ENCODE results near the gene TAS2R19.
"Not testable (repeated sequence)": the region's sequence is repeated elsewhere in the genome, so short reads cannot be mapped to it uniquely, and the experiment has no call there.

Gene TAS2R19, protein sequence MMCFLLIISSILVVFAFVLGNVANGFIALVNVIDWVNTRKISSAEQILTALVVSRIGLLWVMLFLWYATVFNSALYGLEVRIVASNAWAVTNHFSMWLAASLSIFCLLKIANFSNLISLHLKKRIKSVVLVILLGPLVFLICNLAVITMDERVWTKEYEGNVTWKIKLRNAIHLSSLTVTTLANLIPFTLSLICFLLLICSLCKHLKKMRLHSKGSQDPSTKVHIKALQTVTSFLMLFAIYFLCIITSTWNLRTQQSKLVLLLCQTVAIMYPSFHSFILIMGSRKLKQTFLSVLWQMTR

DNA sequence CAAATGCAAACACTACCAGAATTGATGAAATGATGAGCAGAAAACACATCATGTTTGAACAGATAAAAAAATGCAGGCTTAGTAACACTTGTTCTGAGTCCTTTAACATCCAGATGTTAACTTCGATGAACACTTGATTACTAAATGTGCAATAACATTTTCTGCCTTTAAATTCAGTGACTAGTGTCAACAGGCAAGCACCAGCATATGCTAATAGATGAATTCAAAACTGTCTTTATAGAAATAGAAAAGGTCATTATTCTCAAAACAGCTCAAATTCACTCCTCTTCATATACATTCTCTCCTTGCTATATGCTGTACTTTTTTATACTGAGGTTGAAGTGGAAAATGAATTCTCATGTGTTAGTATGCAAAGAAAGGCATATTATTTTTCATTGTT is at the start of gene TAS2R19:
TSS of gene TAS2R19 (minus strand) at position 101 of the 400 bp plus-strand sequence. CDS start at position 52, 49 bp downstream.
- TF ChIP-seq, protein P1, sequence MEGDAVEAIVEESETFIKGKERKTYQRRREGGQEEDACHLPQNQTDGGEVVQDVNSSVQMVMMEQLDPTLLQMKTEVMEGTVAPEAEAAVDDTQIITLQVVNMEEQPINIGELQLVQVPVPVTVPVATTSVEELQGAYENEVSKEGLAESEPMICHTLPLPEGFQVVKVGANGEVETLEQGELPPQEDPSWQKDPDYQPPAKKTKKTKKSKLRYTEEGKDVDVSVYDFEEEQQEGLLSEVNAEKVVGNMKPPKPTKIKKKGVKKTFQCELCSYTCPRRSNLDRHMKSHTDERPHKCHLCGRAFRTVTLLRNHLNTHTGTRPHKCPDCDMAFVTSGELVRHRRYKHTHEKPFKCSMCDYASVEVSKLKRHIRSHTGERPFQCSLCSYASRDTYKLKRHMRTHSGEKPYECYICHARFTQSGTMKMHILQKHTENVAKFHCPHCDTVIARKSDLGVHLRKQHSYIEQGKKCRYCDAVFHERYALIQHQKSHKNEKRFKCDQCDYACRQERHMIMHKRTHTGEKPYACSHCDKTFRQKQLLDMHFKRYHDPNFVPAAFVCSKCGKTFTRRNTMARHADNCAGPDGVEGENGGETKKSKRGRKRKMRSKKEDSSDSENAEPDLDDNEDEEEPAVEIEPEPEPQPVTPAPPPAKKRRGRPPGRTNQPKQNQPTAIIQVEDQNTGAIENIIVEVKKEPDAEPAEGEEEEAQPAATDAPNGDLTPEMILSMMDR (IDR thresholded peaks at IDR 0.05; ENCODE audit: unreplicated experiment in 3 of 3) = no peak
- no peaks in the 10 kb centered on the region for H3K27me3 Mint-ChIP-seq (ENCODE audit: low read depth)
- H3K4me1 Mint-ChIP-seq = no peaks in the 10 kb centered on the region
- peaks cover 48% of the 10 kb centered on the region for H3K36me3 Mint-ChIP-seq (ENCODE audit: low read depth)
- no peak within 1 kb of the TSS for H3K4me3 Mint-ChIP-seq
- peaks cover 13% of the 10 kb centered on the region for H3K9me3 Mint-ChIP-seq
- no peak within 1 kb of the TSS for H3K27ac Mint-ChIP-seq

DNA sequence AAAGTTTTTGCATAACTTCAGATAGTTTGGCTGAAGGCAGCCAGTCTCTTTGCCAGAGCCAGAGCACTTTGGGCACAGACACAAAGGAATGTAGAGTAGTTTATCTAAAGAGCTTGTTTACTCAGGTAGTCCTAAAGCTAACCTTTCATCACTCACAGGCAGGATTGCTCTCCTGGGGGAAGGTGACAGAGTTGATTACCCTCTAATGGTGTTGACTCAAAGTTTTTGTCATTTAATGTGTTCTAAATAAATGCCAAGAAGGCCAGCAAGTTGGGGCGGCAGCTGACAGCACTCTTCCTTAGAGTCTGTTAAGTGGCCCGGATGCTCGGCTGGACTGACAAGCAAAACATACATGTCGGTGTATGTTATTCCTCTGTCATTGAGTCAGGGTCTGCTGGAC is 49.0 kb upstream of the TAS2R19 start:
- Mint-ChIP-seq H3K27me3 (ENCODE audit: low read depth) (no peaks in the 10 kb centered on the region), H3K9me3 (no peaks in the 10 kb centered on the region), H3K4me3 (no peak overlapping the region), H3K4me1 (no peaks in the 10 kb centered on the region), H3K27ac (no peak overlapping the region), H3K36me3 (ENCODE audit: low read depth) (peaks cover 27% of the 10 kb centered on the region)
- TF ChIP-seq, protein P1 (IDR thresholded peaks at IDR 0.05; ENCODE audit: unreplicated experiment in 3 of 3) = no peak

DNA sequence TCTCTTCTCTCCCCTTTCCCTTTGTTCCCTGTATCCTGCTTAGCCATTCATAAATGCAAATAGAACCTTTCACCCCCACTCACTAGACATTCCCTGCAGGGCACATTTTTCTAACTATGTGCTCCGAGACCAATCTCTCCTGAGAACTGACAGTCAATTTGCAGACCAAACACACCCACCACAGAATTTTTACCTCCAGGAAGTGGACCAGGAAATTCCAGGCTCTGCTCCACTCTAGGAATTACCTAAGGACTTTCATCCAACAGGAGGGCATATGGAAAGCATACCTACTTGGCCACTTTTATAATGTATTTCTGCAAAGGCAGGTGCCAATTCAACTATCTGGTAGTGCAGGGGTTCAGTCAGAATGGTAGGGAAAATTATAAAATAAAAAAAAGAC is 48.6 kb upstream of the TAS2R19 start:
- TF ChIP-seq, protein P1 (IDR thresholded peaks at IDR 0.05; ENCODE audit: unreplicated experiment in 3 of 3) = no peak
- Mint-ChIP-seq H3K4me1 (no peaks in the 10 kb centered on the region), H3K4me3 (no peak overlapping the region), H3K9me3 (no peaks in the 10 kb centered on the region), H3K27ac (no peak overlapping the region), H3K36me3 (ENCODE audit: low read depth) (peaks cover 28% of the 10 kb centered on the region), H3K27me3 (ENCODE audit: low read depth) (no peaks in the 10 kb centered on the region)

DNA sequence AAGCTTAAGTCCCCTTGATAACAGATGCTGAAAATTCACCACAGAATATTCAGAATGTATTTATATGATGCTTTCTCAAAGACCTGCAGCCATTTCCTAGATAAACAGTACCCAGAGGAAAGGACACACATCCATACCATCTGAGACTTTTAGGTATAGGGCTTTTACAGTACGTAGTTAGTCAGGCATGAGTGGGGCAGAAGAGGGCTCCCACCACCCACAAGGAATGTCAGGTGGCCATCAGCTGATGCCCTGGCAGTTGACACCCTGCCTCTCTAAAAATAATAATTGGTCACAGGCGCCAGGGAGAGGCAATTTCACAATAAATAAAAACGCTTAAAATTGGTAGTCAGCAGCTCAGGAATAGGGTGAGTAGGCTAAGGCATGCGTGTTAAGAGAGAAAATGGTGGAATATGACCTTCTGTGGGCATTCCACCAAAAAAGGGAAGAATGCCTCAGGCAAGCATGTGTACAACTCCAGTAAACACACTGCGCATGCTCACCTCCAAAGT is 47.5 kb upstream of the TAS2R19 start:
- Mint-ChIP-seq H3K36me3 (ENCODE audit: low read depth) (peaks cover 35% of the 10 kb centered on the region), H3K27ac (no peak overlapping the region), H3K4me1 (no peaks in the 10 kb centered on the region), H3K27me3 (ENCODE audit: low read depth) (no peaks in the 10 kb centered on the region), H3K9me3 (no peaks in the 10 kb centered on the region), H3K4me3 (no peak overlapping the region)
- TF ChIP-seq, protein P1 (IDR thresholded peaks at IDR 0.05; ENCODE audit: unreplicated experiment in 3 of 3) = no peak

DNA sequence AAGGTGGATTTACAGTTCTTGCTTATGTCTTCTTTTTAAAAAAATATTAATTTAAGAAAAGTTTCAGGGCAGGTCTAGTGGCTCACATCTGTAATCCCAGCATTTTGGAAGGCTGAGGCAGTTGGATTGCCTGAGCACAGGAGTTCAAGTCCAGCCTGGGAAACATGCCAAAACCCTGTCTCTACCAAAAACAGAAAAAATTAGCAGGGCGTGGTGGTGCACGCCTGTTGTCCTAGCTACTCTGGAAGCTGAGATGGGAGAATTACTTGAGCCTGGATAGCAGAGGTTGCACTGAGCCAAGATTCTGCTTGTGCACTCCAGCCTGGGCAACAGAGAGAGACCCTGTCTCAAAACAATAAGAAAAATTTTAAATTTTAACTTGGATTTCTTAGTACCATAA is 45.1 kb upstream of the TAS2R19 start:
- Mint-ChIP-seq H3K27me3 (ENCODE audit: low read depth) (no peaks in the 10 kb centered on the region), H3K9me3 (no peaks in the 10 kb centered on the region), H3K36me3 (ENCODE audit: low read depth) (peaks cover 39% of the 10 kb centered on the region), H3K27ac (no peak overlapping the region), H3K4me3 (no peak overlapping the region), H3K4me1 (no peaks in the 10 kb centered on the region)
- TF ChIP-seq, protein P1 (IDR thresholded peaks at IDR 0.05; ENCODE audit: unreplicated experiment in 3 of 3) = no peak

DNA sequence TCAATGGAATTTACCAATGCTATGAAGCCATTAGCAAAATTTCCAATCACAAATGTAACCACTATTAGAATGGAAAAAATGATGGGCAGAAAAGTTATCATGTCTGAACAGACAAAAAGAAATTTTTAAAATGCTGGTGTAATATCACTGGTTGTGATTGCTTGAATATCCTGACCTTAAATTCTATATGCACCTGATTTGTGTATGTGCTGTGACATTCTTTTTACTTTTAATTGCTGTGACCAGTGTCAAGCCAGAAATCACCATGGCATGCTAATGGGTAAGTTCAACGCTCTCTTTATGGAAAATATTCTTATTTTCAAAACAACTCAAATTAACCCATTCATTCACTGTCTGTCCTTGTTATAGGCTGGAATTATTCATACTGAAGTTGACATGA is 39.8 kb upstream of the TAS2R19 start, which contains the start of gene TAS2R46:
TSS of gene TAS2R46 (minus strand) at position 101 of the 400 bp plus-strand sequence. CDS start at position 101, 0 bp downstream.
- H3K27ac Mint-ChIP-seq; H3K4me3 Mint-ChIP-seq; H3K4me1 Mint-ChIP-seq; H3K9me3 Mint-ChIP-seq; H3K27me3 Mint-ChIP-seq (ENCODE audit: low read depth): not testable (repeated sequence)
- peaks cover 22% of the 10 kb centered on the region for H3K36me3 Mint-ChIP-seq (ENCODE audit: low read depth)
